NAMALWA (cell line): ENCODE results near the gene ZNF568.
A peak's percentile ranks its signal among the peaks of the same experiment; 100 is the strongest.

Experiments used
- DNase-seq: peaks from one replicate; pipeline ENCODE4 v3.0.0-alpha.2; 2015; ENCODE audit warnings: low spot score

Gene ZNF568

GRCh38 chr19:36915992-36916830, at the start of gene ZNF568, which contains the start of gene ZNF829:
Gene ZNF568, plus strand, starts transcription at chr19:36916332. Its CDS starts 6,439 bp downstream, at chr19:36922771.
Gene ZNF829, minus strand, starts transcription at chr19:36916291. Its CDS starts 1,124 bp downstream, at chr19:36915167.
- DNase-seq = peak; percentile 93

DNA sequence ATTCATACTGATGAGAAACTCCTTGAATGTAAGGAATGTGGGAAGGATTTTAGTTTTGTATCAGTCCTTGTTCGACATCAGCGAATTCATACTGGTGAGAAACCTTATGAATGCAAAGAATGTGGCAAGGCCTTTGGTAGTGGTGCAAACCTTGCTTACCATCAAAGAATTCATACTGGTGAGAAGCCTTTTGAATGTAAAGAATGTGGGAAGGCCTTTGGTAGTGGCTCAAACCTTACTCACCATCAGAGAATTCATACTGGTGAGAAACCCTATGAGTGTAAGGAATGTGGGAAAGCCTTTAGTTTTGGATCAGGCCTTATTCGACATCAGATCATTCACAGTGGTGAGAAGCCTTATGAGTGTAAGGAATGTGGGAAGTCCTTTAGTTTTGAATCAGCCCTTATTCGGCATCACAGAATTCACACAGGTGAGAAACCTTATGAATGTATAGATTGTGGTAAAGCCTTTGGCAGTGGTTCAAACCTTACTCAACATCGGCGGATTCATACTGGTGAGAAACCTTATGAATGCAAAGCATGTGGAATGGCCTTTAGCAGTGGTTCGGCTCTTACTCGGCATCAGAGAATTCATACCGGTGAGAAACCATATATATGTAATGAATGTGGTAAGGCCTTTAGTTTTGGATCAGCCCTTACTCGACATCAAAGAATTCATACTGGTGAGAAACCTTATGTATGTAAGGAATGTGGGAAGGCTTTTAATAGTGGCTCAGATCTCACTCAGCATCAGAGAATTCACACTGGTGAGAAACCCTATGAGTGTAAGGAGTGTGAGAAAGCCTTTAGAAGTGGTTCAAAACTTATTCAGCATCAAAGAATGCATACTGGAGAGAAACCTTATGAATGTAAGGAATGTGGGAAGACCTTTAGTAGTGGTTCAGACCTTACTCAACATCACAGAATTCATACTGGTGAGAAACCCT, 38.9 kb upstream of the ZNF568 start:
- DNase-seq = no peak

DNA sequence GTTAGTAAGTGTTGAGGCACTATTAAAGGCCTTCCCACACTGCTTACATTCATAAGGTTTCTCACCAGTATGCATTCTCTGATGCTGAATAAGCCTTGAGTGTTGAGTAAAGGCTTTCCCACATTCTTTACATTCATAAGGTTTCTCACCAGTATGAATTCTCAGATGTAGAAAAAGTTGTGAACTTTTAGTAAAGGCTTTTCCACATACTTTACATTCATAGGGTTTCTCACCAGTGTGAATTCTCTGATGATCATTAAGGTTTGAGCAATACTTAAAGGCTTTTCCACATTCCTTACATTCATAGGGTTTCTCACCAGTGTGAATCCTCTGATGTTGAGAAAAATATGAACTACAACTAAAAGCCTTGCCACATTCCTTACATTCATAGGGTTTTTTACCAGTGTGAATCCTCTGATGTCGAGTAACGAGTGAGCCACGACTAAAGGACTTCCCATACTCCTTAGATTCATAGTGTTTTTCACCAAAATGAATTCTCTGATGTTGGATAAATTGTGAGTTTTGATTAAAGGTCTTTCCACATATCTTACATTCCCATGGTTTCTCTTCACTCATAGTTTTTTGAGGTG, 24.3 kb upstream of the ZNF568 start:
- DNase-seq = no peak

- no peak for DNase-seq
These were observed 21.2 kb upstream of the ZNF568 start for GRCh38 chr19:36894849-36895383.

GRCh38 chr19:36898422-36898821, 17.7 kb upstream of the ZNF568 start:
- no peak for DNase-seq

- no peak for DNase-seq
These were observed 859 bp downstream of the ZNF568 start for GRCh38 chr19:36916991-36917390.

GRCh38 chr19:36918090-36918489, 2.0 kb downstream of the ZNF568 start:
- no peak for DNase-seq

GRCh38 chr19:36931684-36932083, 15.6 kb downstream of the ZNF568 start:
- no peak for DNase-seq

- DNase-seq = peak; percentile 17
These were observed 23.0 kb downstream of the ZNF568 start for GRCh38 chr19:36939153-36939552.

- no peak for DNase-seq
These were observed 34.4 kb downstream of the ZNF568 start for GRCh38 chr19:36950335-36951119.

DNA sequence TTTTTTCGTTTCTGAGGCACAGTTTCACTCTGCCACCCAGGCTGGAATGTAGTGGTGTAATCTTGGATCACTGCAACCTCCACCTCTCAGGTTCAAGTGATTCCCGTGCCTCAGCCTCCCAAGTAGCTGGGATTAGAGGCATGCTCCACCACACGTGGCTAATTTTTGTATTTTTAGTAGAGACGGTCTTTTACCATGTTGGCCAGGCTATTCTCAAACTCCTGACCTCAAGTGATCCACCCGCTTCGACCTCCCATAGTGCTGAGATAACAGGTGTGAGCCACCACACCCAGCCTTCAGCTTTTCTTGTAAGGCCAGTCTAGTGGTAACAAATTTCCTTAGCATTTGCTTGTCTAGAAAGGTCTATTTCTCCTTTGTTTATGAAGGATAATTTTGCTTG, 46.2 kb downstream of the ZNF568 start:
- no peak for DNase-seq

GRCh38 chr19:36963280-36963679, 47.1 kb downstream of the ZNF568 start:
- DNase-seq = no peak

GRCh38 chr19:36972571-36972970, 56.4 kb downstream of the ZNF568 start:
- no peak for DNase-seq

GRCh38 chr19:36973021-36973843, 57.1 kb downstream of the ZNF568 start:
- DNase-seq = no peak

DNA sequence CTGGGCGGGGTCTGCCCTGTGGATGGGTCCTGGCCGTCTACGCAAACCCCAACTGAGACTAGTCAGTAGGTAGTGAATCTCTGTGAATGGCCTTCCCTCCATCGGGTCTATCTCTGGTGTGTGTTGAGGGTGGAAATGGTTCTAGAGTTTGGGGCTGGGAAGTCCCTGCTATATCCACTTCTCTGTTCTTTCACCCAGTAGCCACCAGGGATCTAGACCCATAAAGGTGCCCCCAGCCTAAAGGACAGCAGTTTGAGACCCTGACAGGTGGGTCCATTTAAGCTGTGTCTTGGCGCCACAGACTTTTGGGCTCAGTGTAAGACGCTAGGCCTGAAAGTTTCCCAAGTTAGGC, 57.7 kb downstream of the ZNF568 start:
- DNase-seq = no peak

DNA sequence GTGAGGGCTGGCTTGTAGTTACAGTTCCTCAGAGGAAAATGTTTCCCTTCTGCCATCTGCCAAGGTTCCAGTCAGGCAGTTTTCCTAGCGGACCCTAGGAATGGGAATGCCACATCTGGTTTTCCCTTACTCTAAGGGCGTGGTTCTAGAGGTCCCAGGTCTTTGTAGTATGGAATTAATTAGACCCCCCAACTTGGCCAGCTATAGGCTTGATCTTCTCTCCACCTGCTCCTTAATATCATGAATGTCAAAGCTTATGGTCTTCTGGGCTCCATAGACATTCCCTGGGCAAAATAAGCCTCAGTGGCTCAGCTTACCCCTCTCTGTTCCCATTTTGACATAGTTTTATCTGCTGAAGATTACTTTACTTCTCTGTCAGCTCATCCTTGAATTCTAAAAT, 70.0 kb downstream of the ZNF568 start:
- no peak for DNase-seq

GRCh38 chr19:36986601-36987000, 70.5 kb downstream of the ZNF568 start:
- DNase-seq = no peak

- no peak for DNase-seq
These were observed 71.0 kb downstream of the ZNF568 start for GRCh38 chr19:36987091-36987490.

- DNase-seq = no peak
These were observed 81.2 kb downstream of the ZNF568 start for GRCh38 chr19:36997152-36997842.

DNA sequence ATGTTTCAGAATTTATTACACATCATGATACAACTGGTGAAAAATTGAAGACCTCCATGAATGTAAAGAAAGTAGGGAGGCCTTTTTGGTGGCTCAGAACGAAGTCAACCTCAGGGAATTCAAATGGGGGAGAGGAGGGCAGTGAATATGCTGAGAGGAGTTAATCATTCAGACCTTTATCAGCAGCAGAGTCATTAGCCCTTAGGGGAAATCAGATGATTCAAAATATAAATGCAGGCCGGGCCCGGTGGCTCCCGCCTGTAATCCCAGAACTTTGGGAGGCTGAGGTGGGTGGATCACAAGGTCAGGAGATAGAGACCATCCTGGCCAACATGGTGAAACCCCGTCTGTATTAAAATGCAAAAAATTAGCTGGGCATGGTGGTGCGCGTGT, 81.7 kb downstream of the ZNF568 start:
- DNase-seq = no peak
